OCI-LY7 (cell line): ENCODE data around the gene COMMD3.

ENCODE experiments used
- EZH2phosphoT487 ChIP-seq: fragments of 200-600 bp; sonication (generic); IDR thresholded peaks from 2 replicates; pipeline ENCODE4 v1.6.1; 2018; ENCODE audit warnings: low read depth, borderline replicate concordance, mild to moderate bottlenecking, mixed run types, antibody characterized with exemption, low read length, moderate library complexity, mixed read lengths
- TF ChIP-seq, protein P1 (sequence below): fragments of 200-600 bp; sonication (generic); conservative IDR thresholded peaks from 2 replicates; pipeline ENCODE4 v1.5.1; 2014; ENCODE audit warnings: mild to moderate bottlenecking, antibody characterized with exemption, low read length, moderate library complexity, mixed read lengths

- TF ChIP-seq, protein P1, sequence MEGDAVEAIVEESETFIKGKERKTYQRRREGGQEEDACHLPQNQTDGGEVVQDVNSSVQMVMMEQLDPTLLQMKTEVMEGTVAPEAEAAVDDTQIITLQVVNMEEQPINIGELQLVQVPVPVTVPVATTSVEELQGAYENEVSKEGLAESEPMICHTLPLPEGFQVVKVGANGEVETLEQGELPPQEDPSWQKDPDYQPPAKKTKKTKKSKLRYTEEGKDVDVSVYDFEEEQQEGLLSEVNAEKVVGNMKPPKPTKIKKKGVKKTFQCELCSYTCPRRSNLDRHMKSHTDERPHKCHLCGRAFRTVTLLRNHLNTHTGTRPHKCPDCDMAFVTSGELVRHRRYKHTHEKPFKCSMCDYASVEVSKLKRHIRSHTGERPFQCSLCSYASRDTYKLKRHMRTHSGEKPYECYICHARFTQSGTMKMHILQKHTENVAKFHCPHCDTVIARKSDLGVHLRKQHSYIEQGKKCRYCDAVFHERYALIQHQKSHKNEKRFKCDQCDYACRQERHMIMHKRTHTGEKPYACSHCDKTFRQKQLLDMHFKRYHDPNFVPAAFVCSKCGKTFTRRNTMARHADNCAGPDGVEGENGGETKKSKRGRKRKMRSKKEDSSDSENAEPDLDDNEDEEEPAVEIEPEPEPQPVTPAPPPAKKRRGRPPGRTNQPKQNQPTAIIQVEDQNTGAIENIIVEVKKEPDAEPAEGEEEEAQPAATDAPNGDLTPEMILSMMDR, result no peak
- TF ChIP-seq EZH2phosphoT487, result no peak
Observed at GRCh38 chr10:22344781-22345300, 28.7 kb downstream of the COMMD3 start.
